ENCODE results near the gene REST.

GRCh38 chr4:56981795-56982201 is 74.1 kb downstream of the REST start:
- TF ChIP-seq EZH2 (IDR thresholded peaks at IDR 0.05) (no peak), POLR2AphosphoS5 (IDR thresholded peaks at IDR 0.05; ENCODE audit: borderline replicate concordance, low read depth, low read length) (no peak)
